GM21576 (cell line): Measurements from ENCODE around the gene LAMP2.
"Not testable (repeated sequence)": the region's sequence is repeated elsewhere in the genome, so short reads cannot be mapped to it uniquely, and the experiment has no call there.

Source experiments
- ATAC-seq: cut with Tn5 transposase; IDR thresholded peaks from one replicate; pipeline ENCODE4 v1.9.1; 2021; ENCODE audit warnings: mild to moderate bottlenecking, moderate library complexity; ENCODE audit not compliant: unreplicated experiment

LAMP2 gene

DNA sequence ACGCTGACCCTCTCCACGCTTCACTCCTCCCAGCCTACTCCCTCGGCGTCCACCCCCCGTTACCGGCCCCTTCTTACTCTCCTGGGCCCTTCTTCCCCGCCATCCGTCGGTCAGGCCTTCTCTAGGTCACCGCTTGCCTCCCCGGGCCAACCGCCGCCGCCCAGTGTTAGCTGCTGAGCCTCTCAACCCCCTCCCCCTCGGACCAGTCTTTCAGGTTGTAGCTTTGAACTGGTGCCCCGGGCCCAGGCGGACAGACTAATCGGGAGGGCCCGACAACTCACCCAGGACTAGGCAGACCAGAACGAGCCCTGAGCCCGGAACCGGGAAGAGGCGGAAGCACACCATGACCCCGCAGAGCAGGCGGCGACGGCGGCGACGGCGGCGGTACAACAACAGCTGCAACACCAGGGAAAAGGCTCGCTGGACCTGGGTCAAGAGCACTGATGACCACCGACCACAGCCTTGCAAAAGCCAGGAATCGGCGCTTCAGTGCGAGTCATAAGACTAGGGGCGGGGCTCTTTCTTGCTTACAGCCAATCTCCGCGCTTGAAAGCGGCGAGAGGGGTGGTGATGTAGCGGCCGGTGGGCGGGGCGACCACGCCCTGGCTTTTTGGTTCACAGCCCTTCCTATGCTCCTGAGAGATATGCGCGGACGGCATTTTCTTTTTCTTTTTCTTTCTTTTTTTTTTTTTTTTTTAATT, at the start of gene LAMP2:
LAMP2 (minus strand) TSS at position 472 of the 701 bp plus-strand sequence; CDS start at position 345, 127 bp downstream.
- ATAC-seq = peak; percentile 95

GRCh38 chrX:120517936-120518335, 48.8 kb upstream of the LAMP2 start:
- no peak for ATAC-seq

GRCh38 chrX:120514236-120514635, 45.1 kb upstream of the LAMP2 start:
- ATAC-seq = no peak

GRCh38 chrX:120512627-120513026, 43.5 kb upstream of the LAMP2 start:
- no peak for ATAC-seq

GRCh38 chrX:120512222-120512621, 43.1 kb upstream of the LAMP2 start:
- ATAC-seq = no peak

DNA sequence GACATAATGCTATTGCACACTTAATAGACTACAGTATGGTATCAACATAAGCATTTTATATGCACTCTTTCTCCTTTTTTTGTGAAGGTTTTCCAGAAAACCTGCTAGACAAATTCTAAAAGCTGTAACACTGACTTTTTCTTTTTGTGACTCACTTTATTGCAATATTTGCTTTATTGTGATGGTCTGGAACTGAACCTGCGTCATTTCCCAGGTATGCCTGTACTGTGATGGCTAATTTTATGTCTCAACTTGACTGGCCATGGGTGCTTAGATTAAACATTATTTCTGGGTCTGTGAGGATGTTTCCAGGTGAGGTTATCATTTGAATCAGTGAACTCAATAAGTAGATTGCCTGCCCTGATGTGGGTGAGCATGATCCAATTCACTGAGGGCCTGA, 35.5 kb upstream of the LAMP2 start:
- ATAC-seq = no peak

DNA sequence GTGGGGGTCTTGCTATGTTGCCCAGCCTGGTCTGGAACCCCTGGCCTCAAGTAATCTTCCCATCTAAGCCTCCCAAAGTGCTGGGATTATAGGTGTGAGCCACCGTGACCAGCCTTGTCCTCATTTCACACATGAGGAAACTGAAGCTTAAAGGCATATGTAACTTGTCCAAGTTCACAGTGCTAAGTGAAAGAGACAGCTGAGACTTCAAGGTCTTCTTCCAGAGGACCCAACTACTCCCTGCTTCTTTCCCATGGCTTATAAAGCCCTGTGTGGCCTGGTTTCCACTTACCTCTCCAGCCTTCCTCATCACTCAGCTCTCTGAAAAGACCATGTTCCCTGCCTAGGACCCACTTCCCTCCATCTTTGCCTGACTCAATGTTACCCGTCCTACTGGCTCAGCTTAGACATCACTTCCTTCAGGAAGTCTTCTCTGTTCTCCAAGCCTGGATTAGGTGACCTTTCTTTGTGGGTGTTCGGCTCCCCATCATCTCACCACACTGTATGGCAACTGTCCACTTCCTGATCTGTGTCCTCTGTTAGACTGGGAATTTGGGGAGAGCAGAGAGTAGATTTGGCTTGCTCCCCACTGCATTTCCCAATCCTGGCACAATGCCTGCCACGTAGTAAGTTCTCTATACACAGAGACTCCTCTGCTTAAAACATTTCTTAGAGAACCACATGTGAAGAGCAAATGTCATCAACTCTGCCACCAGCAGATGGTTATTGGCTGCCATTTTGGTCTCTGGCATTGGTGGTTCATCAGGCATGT, 30.4 kb upstream of the LAMP2 start:
- ATAC-seq = no peak

DNA sequence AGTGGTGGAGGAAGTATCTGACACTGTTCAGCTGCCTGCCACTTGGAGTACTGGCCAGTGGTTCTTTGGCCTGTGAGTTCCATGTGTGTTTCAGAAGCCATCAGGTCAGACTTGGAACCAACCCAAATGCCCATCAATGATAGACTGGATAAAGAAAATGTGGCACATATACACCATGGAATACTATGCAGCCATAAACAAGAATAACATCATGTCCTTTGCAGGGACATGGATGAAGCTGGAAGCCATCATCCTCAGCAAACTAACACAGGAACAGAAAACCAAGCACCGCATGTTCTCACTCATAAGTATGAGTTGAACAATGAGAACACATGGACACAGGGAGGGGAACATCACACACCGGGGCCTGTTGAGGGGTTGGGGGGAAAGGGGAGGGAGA, 21.0 kb upstream of the LAMP2 start:
- not testable (repeated sequence) for ATAC-seq

GRCh38 chrX:120486786-120487185, 17.7 kb upstream of the LAMP2 start:
- no peak for ATAC-seq

- ATAC-seq = peak; percentile 75
Observed at GRCh38 chrX:120485638-120486520, 16.8 kb upstream of the LAMP2 start.

- peak; percentile 5 for ATAC-seq
Observed at GRCh38 chrX:120485315-120485637, 16.2 kb upstream of the LAMP2 start.

DNA sequence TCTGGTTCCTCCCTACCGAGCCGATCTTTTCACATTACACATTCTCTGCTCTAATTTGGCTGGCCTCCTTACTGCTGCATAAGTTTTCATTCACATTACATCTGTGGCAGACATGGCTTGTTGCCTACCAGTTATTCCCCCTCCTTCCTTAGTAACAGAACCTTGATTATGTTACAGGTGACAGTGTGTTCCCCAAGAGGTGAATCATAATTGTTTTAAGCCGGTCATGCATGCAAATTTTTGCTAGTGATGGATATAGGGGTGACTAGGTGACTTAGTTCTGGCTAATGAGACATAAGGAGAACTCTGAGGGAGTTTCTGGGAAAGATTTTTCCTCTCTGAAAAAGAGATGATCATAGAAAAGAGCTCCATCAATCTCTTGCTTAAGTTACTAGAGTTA, 8.4 kb upstream of the LAMP2 start:
- no peak for ATAC-seq

GRCh38 chrX:120476714-120477113, 7.6 kb upstream of the LAMP2 start:
- no peak for ATAC-seq

- not testable (repeated sequence) for ATAC-seq
Observed at GRCh38 chrX:120475447-120475846, 6.4 kb upstream of the LAMP2 start.

- ATAC-seq = no peak
Observed at GRCh38 chrX:120474085-120474484, 5.0 kb upstream of the LAMP2 start.

DNA sequence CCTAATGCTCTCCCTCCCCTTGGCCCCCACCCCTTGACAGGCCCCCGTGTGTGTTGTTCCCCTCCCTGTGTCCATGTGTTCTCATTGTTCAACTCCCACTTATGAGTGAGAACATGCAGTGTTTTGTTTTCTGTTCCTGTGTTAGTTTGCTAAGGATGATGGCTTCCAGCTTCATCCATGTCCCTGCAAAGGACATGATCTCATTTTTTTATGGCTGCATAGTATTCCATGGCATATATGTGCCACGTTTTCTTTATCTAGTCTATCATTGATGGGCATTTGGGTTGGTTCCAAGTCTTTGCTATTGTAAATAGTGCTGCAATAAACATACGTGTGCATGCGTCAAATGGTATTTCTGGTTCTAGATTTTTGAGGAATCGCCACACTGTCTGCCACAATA, 561 bp upstream of the LAMP2 start:
- ATAC-seq = not testable (repeated sequence)

GRCh38 chrX:120468479-120468824, 644 bp downstream of the LAMP2 start:
- ATAC-seq = no peak

- ATAC-seq = no peak
Observed at GRCh38 chrX:120468071-120468470, 1.0 kb downstream of the LAMP2 start.

- ATAC-seq = no peak
Observed at GRCh38 chrX:120464411-120464810, 4.7 kb downstream of the LAMP2 start.

DNA sequence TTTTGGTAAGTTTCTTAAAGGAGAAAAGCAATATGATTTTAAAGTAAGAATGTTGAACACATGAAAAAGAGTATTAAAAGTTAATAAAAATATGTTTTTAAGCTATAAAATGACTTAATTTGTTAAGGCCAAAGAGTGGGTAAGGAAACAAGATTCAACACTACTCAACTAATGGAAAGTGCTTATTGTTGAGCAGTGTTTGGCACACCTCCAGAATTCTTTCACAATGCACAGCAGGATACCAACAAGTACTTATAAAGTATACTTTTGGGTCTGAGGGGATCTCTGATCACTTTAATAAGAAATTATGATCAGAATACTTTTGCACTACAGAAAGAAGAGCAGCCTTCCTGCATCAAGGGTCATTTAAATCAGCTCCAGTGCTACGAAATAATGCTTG, 5.9 kb downstream of the LAMP2 start:
- no peak for ATAC-seq

DNA sequence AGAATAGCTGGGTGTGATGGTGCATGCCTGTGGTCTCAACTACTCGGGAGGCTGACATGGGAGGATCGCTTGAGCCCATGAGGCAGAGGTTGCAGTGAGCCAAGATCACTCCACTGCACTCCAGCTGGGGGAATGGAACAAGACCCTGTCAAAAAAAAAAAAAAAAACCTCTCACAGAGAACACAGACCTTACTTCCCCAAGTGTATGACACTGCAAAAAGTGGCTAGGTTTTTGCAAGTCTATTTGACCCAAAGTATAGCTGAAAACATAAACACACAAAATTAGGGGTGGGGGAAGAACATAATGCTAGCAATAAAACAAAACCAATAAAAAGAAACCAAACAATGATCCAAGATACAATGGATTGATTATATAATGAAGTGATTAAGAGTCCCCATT, 6.7 kb downstream of the LAMP2 start:
- ATAC-seq = no peak

DNA sequence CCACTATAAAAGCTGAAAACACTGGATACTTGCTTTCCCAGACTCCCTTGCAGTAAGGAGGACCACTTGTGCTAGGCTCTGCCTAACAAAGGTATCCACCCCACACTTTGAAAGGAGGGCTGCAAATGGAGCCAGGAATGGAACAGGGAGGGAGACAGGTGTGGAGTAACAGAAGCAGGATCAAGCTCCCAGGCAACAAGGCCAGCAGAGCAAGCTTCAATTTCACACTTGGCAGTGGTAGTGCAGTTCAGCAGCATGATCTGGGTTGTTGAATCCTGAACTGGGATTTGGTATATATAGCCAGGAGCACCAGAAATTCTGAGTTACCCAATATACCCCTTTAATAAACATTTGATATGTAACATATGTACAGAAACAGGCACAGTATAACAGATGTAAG, 9.8 kb downstream of the LAMP2 start:
- ATAC-seq = no peak
